NCI-H446 treated with DMSO at 0.1 percent for 48 hours (cell line): Measurements from ENCODE around the gene CCNE1.

Experiments
- DNase-seq: peaks from one replicate; lab custom pipeline; 2025; lab: John Stamatoyannopoulos, UW

CCNE1 gene

DNA sequence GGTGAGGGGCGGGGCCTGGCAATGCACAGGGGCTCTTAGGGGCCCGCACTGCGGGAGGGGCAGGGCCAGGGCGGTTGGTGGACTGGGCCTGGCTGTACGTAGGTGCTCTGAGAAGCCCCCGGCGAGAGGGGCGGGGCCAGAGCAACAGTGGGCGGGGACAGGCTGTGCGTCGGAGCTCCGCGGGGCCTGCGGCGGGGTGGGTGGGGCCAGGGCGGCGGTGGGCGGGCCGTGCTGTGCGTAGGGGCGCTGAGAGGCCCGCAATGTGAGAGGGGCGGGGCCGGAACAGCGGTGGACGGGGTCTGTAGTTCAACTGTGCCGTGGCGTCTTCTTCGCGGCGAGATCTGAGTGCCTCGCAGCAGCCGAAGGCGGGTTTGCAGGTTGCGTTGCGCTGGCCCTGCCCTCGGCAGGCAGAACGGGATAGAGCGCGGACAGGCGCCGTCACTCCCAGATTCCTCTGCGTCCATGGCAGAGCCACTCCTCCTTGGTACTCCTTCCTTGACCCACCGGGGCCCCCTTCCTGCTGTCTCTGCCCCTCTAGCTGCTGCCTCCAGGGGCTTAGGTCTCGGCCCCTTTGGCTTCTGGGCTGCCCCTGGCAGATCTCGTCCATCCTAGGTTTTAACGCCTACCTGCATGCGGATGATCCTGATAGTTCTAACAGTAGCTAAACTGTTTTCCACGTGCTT lies 33.2 kb downstream of the CCNE1 start:
- peak; percentile 77 for DNase-seq

DNA sequence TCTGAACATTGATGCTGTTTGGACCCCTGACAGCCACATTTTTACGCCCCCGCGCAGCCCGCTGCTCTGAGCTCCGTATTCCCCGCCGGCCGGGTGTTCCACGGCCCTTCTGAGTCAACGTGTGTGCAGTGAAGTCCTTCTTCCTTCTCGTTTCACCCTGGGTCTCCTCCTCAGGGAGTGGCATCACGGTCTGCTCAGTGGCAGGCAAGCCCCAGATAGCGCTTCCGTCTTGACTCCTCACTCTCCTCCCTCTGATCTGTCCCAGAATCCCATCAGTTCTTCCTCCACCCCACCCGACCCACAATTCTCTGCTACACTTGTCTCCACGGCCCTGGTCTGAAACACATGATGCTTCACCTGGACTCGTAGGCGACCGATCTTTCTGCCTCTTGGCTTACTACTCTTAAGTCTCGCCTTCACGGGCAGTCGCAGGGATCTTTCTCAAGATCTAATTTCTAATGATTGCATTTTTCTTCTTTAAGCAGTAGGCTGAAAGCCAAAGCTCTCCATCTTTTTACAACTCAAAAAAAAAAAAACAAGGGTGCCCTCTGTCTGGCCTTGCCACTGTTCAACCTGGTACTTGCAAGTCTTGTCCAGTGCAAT lies 33.9 kb downstream of the CCNE1 start:
- DNase-seq, result no peak

DNA sequence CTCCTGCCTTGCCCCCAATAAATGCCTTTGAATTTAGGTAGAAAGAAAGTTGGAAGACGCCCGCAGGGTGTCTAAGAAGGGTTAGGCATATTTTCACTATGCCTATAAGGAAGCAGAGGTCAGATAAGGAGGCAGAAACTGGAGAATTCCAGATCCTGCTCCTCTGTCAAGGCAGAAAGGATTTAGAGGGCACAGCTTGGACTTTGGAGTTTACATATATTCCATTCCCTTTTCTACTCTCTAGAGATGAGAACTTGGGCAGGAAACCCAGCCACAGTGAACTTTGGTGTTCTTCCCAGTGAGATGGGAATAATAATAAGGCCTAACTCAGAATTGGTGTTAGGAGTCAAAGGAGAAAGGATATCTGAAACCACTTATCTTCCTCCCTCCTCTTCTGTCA lies 37.4 kb downstream of the CCNE1 start:
- DNase-seq, result no peak

DNA sequence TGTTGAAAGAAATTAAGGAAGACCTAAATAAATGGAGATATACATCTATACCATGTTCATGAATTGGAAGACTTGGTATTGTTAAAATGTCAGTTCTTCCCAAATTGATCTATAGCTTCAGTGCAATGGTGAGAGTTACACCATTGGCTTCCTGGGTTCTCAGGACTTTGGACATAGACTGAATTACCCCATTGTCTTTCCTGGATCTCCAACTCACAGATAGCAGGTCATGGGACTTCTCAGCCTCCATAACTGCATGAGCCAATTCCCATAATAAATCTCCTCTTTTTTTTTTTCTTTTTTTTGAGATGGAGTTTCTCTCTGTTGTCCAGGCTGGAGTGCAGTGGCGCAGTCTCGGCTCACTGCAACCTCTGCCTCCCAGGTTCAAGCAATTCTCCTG lies 38.7 kb downstream of the CCNE1 start:
- no peak for DNase-seq

DNA sequence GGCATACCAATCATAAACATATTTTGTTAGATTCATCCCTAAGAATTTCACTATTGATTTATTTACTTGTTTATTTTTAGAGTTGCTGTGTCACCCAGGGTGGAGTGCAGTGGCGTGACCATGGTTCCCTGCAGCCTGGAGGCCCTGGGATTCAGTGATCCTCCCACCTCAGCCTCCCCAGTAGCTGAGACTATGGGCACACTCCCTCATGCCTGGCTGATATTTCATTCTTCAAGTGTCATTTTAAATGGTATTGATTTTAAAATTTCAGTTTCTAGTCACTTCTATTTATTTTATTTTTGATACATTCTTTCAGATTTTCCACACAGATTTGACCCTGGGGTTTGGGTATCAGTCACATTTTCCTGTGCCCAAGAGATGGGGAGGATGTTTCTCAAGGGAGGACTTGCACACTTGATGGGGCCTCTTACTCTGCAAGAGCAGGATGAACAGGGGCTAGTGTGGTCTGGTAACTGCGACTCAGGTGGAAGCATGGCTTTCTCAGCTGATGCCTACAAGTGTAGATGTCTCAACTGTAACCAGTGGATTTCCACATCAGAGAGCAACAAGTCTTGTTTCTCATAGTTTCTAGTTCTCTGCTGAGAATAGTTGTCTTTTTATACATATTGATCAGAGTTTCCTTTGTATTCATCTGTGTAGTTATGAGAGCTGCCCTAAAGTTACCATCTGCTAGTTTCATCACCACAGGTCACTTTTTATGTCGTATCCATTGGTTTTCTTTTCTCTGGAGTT lies 40.2 kb downstream of the CCNE1 start:
- no peak for DNase-seq

DNA sequence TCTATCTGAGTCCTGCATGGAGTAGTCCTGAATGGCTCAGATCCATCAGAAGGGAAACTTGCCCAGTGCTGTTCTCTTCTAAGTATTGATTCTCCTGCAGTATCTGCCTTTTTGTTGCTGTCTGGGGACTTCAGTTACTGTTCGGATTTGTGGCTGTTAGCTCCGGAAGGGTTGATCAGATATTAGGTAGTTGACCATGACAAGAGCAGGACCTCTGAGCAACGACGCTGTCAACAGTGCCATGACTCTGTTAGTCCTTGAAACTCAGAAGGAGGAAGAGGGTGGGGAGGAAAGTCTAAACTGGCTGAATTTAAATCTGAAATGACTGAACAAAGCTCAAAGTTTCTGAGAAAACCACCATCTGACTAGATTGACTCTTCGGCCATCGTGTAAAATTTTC lies 42.2 kb downstream of the CCNE1 start:
- DNase-seq, result no peak

DNA sequence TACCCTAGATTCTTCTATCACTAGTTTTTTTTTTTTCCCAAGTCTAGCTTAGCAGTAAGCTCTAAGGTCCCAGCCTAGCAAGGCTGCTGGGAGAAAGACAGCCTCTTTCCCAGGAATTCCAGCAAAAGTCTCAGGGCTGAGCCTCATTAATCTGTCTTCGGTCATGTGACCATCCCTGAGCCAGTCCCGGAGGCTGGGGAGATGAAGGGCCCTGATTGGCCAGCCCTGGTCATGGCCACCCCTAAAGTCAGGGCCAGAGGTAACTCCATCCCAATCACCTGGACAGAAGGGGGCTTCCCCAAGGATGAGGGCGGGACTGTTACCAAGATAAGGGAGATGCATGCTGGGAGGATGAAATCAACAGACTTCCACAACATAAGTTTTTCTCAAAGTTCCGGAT lies 43.3 kb downstream of the CCNE1 start:
- DNase-seq, result no peak

DNA sequence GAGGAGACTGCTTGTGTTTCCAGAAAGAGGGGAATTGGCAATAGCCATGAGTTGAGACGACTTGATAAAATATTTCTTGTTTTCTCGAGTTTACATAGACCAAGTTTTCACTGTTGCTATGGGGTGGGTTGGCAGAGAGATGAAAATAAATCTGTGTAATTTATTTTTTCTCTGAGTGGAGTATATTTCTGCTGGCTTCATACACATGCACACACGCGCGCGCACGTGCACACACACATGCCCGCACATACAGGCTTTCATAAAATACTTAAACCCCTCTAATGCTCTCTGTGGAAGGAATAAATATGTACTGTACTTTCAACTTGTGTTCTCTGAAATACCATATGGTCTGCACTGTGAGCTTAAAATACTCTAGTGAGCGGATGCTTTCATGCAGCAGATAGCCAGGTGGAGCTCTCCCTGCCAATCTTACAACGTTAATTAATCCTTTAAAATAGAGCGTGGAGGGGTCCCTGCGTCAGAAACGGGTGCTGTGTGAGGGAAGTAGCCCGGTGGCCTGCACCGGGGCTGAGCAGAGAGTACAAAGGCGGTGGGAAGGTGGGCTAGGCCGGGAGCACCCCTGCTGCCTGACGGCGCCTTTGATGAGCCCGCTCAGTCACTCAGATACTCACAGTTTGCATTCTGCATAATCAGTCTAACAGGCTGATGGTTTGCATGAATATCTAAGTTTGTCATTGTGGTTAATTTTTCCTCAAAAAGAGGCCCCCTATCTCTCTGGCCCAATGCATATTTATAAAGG lies 44.1 kb downstream of the CCNE1 start:
- no peak for DNase-seq

DNA sequence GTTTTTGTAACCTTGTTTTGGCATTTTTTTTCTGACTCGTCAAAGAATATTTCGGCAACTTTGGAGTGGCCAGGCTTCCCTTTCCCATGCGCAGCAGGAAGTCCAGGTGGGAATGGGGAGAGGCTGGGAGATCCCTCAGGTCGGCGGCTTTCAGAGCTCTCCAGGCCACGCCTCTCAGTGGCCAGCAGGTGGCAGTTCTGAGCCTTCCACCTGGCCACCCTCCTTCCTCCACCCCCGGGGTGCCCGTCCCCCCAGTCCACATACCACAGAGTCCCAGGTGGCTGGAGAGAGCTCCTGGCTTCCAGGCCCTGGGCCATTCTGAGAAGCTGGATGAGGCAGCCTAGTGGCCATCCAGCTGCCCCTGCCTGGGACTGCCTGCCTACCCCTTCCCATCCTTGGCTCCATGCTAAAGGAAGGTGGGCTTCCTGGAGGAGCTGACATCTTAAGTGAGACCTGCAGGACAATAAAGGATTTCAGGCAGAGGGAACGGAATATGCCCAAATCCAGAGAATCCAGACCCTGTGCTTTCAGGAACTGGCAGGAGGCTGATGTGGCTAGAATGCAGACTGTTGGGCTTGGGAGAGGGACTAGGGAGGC lies 46.3 kb downstream of the CCNE1 start:
- no peak for DNase-seq

DNA sequence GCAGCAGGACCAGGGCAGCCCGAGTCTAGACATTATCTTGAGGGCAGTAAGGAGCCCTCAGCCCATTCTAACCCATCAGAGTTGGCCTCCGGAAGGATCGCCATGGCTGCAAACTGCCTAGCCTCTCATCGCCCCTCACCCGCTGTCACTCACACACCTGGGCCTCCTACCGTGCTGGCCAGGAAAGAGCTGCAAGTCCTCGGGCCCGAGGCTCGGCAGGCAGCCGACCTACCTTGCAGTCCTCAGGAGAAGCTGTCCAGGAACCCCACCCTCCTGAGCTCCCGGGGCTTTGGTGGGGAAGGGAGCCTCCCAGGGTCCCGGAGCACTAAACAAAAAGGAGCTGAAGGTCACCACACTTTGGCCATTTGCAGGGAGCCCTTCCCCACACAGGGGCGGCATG lies 46.8 kb downstream of the CCNE1 start:
- no peak for DNase-seq

DNA sequence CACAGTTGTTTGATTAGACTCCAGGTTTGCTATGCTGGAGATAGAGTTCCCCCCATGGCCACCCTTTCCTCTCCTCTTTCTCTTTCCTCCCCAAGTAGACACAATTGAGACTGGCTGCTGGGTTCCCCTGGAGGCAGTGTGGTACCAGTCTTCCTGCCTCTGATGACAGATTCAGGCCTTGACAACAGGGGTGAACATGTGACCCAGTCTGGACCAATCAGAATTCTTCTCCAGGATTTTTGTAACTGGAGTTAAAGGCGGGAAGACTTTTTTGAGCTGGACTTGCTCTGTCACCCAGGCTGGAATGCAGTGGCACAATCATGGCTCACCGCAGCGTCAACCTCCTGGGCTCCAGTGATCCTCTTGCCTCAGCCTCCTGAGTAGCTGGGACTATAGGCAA lies 48.7 kb downstream of the CCNE1 start:
- DNase-seq, result no peak

DNA sequence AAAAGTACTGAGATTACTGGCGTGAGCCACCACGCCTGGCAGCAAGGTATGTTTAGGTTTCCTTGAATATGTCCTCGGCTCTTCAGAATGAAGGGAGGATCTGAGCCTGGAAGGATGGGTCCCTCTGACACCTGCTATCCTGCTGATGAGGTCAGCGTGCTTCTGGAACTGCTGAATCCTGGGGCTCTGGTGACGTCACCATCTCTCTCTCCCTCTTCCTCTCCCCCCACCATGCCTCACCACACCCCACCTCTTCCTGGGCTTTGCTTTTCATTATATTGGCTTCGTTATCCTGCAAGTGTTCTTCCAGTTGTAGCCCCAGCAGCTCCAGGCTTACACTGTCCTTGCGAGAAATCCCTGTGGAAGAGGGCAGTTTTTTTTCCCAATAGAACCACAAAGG lies 49.8 kb downstream of the CCNE1 start:
- no peak for DNase-seq

DNA sequence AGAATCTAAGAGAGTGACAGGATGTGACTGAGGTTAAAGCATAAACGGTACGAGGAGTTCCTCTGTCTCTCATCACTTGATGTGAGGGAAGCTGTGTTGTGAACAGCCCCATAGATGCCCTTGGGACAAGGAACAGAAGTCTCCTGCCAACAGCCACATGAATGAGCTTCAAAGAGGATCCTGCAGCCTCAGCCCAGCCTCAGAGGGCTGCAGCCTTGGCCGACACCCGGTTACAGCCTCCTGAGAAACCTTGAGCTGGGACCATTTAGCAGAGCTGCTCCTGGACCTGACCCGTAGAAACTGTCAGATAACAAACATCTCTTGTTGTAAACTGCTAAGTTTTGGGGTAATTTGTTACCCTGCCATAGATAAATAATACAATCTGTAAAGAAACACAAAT lies 54.2 kb downstream of the CCNE1 start:
- no peak for DNase-seq

DNA sequence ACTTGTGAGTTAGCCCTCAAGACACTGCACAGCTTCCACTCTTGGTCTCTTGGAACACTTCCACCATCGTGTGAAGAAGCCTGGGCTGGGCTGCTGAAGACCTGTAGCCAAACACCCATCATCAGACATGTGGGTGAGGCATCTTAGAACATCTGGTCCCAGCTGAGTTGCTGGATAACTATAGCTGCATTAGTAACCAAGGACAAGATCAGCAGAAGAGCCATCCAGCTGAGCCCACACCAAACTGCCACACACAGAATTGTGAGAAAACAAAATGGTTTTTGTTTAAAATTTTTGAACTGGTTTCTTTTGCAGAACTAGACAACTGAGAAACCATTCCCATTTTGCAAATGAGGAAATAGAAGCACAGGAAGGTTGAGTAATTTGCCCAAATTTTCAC lies 56.2 kb downstream of the CCNE1 start:
- DNase-seq, result no peak

DNA sequence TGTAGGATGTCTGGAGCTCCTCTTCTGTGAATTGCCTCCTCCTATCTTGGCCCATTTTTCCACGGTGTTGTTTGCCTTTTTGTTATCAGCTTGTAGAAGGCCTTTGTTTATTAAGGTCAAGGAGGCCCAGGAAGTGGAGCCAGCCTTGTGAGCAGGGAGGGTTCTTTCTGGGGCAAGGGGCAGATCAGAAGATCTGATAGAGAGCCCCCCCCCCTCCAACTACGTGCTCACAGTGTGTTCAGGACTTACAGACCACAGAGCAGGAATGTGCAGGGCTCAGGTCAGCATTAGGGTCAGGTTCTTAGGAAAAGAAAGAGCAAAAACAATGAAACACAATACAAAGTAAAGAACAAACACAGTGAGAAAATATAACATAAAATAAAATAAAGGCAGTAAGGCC lies 59.4 kb downstream of the CCNE1 start:
- no peak for DNase-seq

DNA sequence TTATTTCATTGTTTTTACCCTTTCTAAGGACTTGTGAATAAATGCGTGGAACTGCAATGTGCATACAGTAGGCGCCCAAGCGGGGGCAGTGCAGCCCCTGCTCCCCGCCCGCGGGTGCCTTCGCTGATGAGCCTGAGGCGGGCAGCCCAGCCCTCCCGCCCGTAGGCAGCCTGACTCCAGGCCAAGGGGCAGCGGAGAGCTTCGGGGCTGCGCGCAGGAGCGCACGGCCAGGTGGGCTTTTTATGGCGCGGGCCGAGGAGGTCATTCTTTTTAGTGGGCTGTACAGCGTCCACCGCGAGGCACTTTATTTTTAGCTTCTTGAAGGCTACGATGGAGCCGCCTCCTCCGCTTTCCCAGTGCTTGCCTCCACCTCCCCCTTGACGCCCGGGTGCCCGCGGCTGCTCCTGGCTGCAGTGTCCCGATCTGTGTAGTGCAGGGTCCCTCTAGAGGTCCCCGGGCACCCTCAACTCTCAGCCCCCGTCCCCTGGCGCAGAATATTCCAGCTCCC lies 60.5 kb downstream of the CCNE1 start:
- DNase-seq, result no peak

DNA sequence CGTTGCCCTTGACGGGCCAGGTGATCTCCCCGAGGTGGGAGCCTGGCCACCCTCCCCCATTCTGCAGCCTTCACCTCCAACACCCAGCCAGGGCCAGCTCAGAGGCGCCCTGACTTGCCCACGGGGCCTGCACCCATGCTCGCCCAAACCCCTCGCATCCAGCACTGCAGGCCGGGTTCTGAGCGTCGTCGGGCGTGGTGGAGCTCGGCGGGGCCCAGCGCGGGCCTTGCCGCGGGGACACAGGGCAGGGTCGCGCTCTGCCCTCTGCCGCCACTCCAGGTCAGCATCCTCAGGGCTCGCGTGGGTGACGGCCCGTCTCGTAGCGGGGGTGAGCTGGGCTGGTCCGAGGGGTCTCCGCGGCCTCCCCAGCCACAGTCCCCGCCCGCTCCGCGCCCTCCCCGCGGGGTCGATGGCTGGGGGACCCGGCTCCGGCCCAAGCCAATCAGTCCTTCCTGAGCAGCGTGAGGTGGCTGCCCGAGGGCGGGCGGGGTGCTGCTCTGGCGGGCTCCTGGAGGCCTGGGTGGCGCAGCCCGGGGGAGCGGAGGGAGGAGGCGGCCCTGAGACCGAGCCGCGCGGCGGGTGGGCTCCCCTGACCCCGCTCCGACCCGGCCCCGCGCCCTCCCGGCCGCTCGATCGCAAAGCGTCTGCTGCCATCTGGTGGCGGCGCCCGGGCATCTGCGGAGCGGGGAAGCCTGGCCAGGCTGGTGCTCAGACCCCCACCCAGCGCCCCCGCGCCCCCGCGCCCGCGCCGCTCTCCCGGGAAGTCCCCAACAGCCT lies 61.4 kb downstream of the CCNE1 start:
- no peak for DNase-seq
